HG02981 (cell line): ENCODE results near the gene ZNF433.
"Not testable (repeated sequence)": the region's sequence is repeated elsewhere in the genome, so short reads cannot be mapped to it uniquely, and the experiment has no call there.

Source experiments
- ATAC-seq: cut with Tn5 transposase; IDR thresholded peaks from one replicate; pipeline ENCODE4 v1.9.1; 2021; ENCODE audit warnings: mild to moderate bottlenecking, moderate library complexity; ENCODE audit not compliant: unreplicated experiment

ZNF433 gene

GRCh38 chr19:11991921-11992320 is 43.6 kb downstream of the ZNF433 start:
- ATAC-seq, result not testable (repeated sequence)

- no peak for ATAC-seq
These were observed 46.4 kb downstream of the ZNF433 start for GRCh38 chr19:11989112-11989456.

- peak; percentile 89 for ATAC-seq
These were observed 47.8 kb downstream of the ZNF433 start for GRCh38 chr19:11987405-11988281.

- ATAC-seq, result no peak
These were observed 48.7 kb downstream of the ZNF433 start for GRCh38 chr19:11986754-11987153.

- no peak for ATAC-seq
These were observed 50.5 kb downstream of the ZNF433 start for GRCh38 chr19:11984986-11985385.

- no peak for ATAC-seq
These were observed 53.0 kb downstream of the ZNF433 start for GRCh38 chr19:11982526-11982925.

GRCh38 chr19:11979527-11979926 is 56.0 kb downstream of the ZNF433 start:
- no peak for ATAC-seq

GRCh38 chr19:11978492-11979100 is 56.9 kb downstream of the ZNF433 start:
- ATAC-seq, result no peak

GRCh38 chr19:11973019-11973810 is 62.3 kb downstream of the ZNF433 start:
- no peak for ATAC-seq

GRCh38 chr19:11971041-11971440 is 64.4 kb downstream of the ZNF433 start:
- no peak for ATAC-seq

GRCh38 chr19:11970174-11970573 is 65.3 kb downstream of the ZNF433 start:
- no peak for ATAC-seq

- ATAC-seq, result peak; percentile 91
These were observed 70.4 kb downstream of the ZNF433 start, which contains the start of gene ZNF763 for GRCh38 chr19:11964858-11965645. Gene ZNF763 (plus strand): TSS chr19:11965040. CDS start chr19:11965209, 169 bp downstream.
